ENCODE measurements around the gene PADI1.
A peak's percentile ranks its signal among the peaks of the same experiment; 100 is the strongest.

PADI1 gene

GRCh38 chr1:17274186-17275170 is 69.5 kb downstream of the PADI1 start:
- DNase-seq (ENCODE audit: low read depth in 2 of 2) = peak in 1 of 2 donors; percentile 17

- no peak for DNase-seq (ENCODE audit: low read depth in 2 of 2)
Measured at GRCh38 chr1:17276568-17276967, 71.6 kb downstream of the PADI1 start.

- no peak for DNase-seq (ENCODE audit: low read depth in 2 of 2)
Measured at GRCh38 chr1:17277511-17278159, 72.7 kb downstream of the PADI1 start.

- no peak for DNase-seq (ENCODE audit: low read depth in 2 of 2)
Measured at GRCh38 chr1:17278996-17279830, 74.3 kb downstream of the PADI1 start.

GRCh38 chr1:17280436-17280835 is 75.5 kb downstream of the PADI1 start:
- DNase-seq (ENCODE audit: low read depth in 2 of 2) = no peak

- no peak for DNase-seq (ENCODE audit: low read depth in 2 of 2)
Measured at GRCh38 chr1:17280894-17281293, 76.0 kb downstream of the PADI1 start.

GRCh38 chr1:17281775-17282181 is 76.8 kb downstream of the PADI1 start:
- DNase-seq (ENCODE audit: low read depth in 2 of 2) = no peak

GRCh38 chr1:17282836-17283235 is 77.9 kb downstream of the PADI1 start:
- no peak for DNase-seq (ENCODE audit: low read depth in 2 of 2)

GRCh38 chr1:17286646-17287045 is 81.7 kb downstream of the PADI1 start:
- DNase-seq (ENCODE audit: low read depth in 2 of 2) = no peak

- no peak for DNase-seq (ENCODE audit: low read depth in 2 of 2)
Measured at GRCh38 chr1:17287130-17287776, 82.3 kb downstream of the PADI1 start.

- DNase-seq (ENCODE audit: low read depth in 2 of 2) = no peak
Measured at GRCh38 chr1:17289721-17290120, 84.8 kb downstream of the PADI1 start.

- no peak for DNase-seq (ENCODE audit: low read depth in 2 of 2)
Measured at GRCh38 chr1:17290553-17290952, 85.6 kb downstream of the PADI1 start.

- no peak for DNase-seq (ENCODE audit: low read depth in 2 of 2)
Measured at GRCh38 chr1:17292299-17293160, 87.6 kb downstream of the PADI1 start.

GRCh38 chr1:17293681-17294425 is 88.9 kb downstream of the PADI1 start:
- no peak for DNase-seq (ENCODE audit: low read depth in 2 of 2)

- no peak for DNase-seq (ENCODE audit: low read depth in 2 of 2)
Measured at GRCh38 chr1:17295292-17295691, 90.4 kb downstream of the PADI1 start.
